ENCODE measurements around the gene CHRNA4.

- TF ChIP-seq EZH2 (IDR thresholded peaks at IDR 0.05; ENCODE audit: borderline replicate concordance, low read depth, low read length, severe bottlenecking) (no peak), POLR2A (IDR thresholded peaks at IDR 0.05; ENCODE audit: low read depth, low read length) (no peak), CTCF (IDR thresholded peaks at IDR 0.05; ENCODE audit: extremely low read depth in 1 of 2, insufficient read depth in 1 of 2, low read depth in 1 of 2, low read length in 2 of 2) (no peak), MYC (IDR thresholded peaks at IDR 0.05; ENCODE audit: low read depth, low read length) (no peak), MAX (IDR thresholded peaks at IDR 0.05; ENCODE audit: insufficient read depth, insufficient read length) (no peak)
Measured at GRCh38 chr20:63356931-63357879, 3.9 kb downstream of the CHRNA4 start.

All from endothelial cell of umbilical vein (primary cell).